CD8-positive, alpha-beta memory T cell (primary cell): ENCODE results near the gene UBTD1. TPM values are rescaled to one million over a fixed set of nuclear protein-coding genes. Genes with fewer than 3 reads are reported as not detected.

Experiments used
- CTCF ChIA-PET: fragments of 350-600 bp; sonication (Branson Sonifier 250); formaldehyde crosslinking; loops from one replicate; lab custom pipeline; 2021; ENCODE audit warnings: antibody characterized with exemption; lab: Charles Lee
- POLR2A ChIA-PET: fragments of 350-600 bp; sonication (Branson Sonifier 250); formaldehyde crosslinking; loops from one replicate; lab custom pipeline; 2021; ENCODE audit warnings: antibody characterized with exemption; lab: Charles Lee
- DNase-seq, 5 donors: peaks; one replicate each; pipeline versions ENCODE4 v3.0.0 to v3.0.0-alpha.2; 2020 to 2022; ENCODE audit warnings: mixed read lengths in 1 of 5
- H3K27ac ChIP-seq: one replicate; pipeline ENCODE4 v1.7.0; 2013; ENCODE audit warnings: low read depth, mild to moderate bottlenecking, low read length, moderate library complexity
- H3K27me3 ChIP-seq: 2 replicates; pipeline ENCODE4 v1.7.0; 2013; ENCODE audit warnings: low read length, mild to moderate bottlenecking; ENCODE audit not compliant: insufficient read depth, poor library complexity, severe bottlenecking
- H3K36me3 ChIP-seq: 2 replicates; pipeline ENCODE4 v1.7.0; 2013; ENCODE audit warnings: mild to moderate bottlenecking, low read length, moderate library complexity; ENCODE audit not compliant: insufficient read depth
- H3K4me1 ChIP-seq: 2 replicates; pipeline ENCODE4 v1.7.0; 2013; ENCODE audit warnings: mild to moderate bottlenecking, low read length, moderate library complexity; ENCODE audit not compliant: insufficient read depth
- H3K4me3 ChIP-seq: 2 replicates; pipeline ENCODE4 v1.7.0; 2013; ENCODE audit warnings: mild to moderate bottlenecking, low read length
- H3K9me3 ChIP-seq: 2 replicates; pipeline ENCODE4 v1.7.0; 2013; ENCODE audit warnings: mild to moderate bottlenecking, low read length
- H3K27ac Mint-ChIP-seq, 8 donors: one replicate each; pipeline ENCODE4 v1.8.0; 2020 to 2021; ENCODE audit warnings: mixed read lengths in 8 of 8, mild to moderate bottlenecking in 6 of 8, inconsistent platforms in 3 of 8, moderate library complexity in 3 of 8
- H3K27me3 Mint-ChIP-seq, 2 donors: one replicate each; pipeline ENCODE4 v1.8.0; 2020 to 2021; ENCODE audit warnings: mixed read lengths in 2 of 2, mild to moderate bottlenecking in 1 of 2, moderate library complexity in 1 of 2
- H3K36me3 Mint-ChIP-seq, 3 donors: one replicate each; pipeline ENCODE4 v1.8.0; 2020 to 2021; ENCODE audit warnings: mixed read lengths in 3 of 3, inconsistent platforms in 1 of 3, mild to moderate bottlenecking in 1 of 3
- H3K4me1 Mint-ChIP-seq, 3 donors: one replicate each; pipeline ENCODE4 v1.8.0; 2020 to 2021; ENCODE audit warnings: mixed read lengths in 3 of 3, inconsistent platforms in 1 of 3, mild to moderate bottlenecking in 1 of 3
- H3K4me3 Mint-ChIP-seq, 7 donors: one replicate each; pipeline ENCODE4 v1.8.0; 2020 to 2021; ENCODE audit warnings: mixed read lengths in 7 of 7, mild to moderate bottlenecking in 6 of 7, moderate library complexity in 4 of 7, inconsistent platforms in 2 of 7
- H3K9me3 Mint-ChIP-seq, 5 donors: one replicate each; pipeline ENCODE4 v1.8.0; 2020 to 2022; ENCODE audit warnings: mixed read lengths in 5 of 5, mild to moderate bottlenecking in 3 of 5, moderate library complexity in 2 of 5, inconsistent platforms in 1 of 5
- polyA plus RNA-seq: library from polyadenylated mRNA; unstranded; fragments of 300-500 nt; fragmentation: Illumina TruSeq; gene quantifications from one replicate; pipeline ENCODE4 v1.2.3, GENCODE V29; 2021
- total RNA-seq, 2 experiments: library from RNA; stranded (reverse); gene quantifications; one replicate each; pipeline ENCODE4 v1.2.3, GENCODE V29; 2021

The UBTD1 gene, protein sequence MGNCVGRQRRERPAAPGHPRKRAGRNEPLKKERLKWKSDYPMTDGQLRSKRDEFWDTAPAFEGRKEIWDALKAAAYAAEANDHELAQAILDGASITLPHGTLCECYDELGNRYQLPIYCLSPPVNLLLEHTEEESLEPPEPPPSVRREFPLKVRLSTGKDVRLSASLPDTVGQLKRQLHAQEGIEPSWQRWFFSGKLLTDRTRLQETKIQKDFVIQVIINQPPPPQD
- total RNA-seq: 1 to 10 TPM; 1.9 to 2.6 TPM
- 2.0 TPM for polyA plus RNA-seq

DNA sequence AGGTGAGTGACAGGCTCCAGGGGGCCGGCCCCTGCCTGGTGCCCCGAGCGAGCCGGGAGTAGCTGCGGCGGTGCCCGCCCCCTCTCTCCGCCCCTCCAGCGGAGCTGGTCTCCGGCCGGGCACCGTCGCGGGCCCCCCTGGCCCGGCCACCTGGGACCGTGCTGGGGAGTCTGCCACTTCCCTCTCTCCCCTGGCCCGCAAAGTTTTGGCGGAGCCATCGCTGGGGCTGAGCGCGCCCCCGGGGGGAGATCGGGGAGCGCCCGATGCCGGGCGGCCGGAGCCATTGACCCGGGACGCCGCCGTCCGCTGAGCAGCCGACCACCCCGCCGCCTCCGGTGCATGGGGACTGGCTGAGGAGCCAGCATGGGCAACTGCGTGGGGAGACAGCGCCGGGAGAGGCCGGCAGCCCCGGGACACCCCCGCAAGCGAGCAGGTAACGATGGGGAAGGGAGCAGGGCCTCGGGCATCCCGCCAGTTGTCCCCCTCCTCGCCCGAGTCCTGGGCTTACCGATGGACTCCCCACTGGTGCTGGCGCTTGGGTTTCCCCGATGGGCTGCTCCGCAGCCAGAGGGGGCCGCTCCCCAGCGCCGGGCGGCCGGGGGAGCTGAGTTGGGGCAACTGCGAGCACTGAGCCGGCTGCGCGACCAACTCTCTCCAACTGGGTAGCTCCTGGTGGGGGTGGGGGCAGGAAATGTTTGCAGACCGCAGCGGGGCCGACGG is at the start of gene UBTD1:
UBTD1 (plus strand) TSS at position 84 of the 720 bp plus-strand sequence; CDS start at position 364, 280 bp downstream.
- Mint-ChIP-seq H3K27ac (peak within 1 kb of the TSS; percentile 83 to 99 (median 97)), H3K9me3 (no peaks in the 10 kb centered on the region), H3K36me3 (peaks cover 0 to 18% (median 0%) of the 10 kb centered on the region in 3 donors), H3K27me3 (peaks cover 20 to 31% of the 10 kb centered on the region in 2 donors), H3K4me1 (peaks cover 41 to 49% (median 44%) of the 10 kb centered on the region in 3 donors), H3K4me3 (peak within 1 kb of the TSS; percentile 95 to 99 (median 98))
- ChIA-PET CTCF (interaction anchor here (0.6 to 1.5 kb wide), 4 partner anchors 35 to 161 kb away, joined by 3 read pairs; partner anchors contain the start of genes EXOSC1 and ZDHHC16), POLR2A (interaction anchor here (0.5 to 1.0 kb wide), 4 partner anchors 9 to 98 kb away, joined by 3 to 5 read pairs (median 4); partner anchors contain the start of gene RRP12)
- peak in 3 of 5 donors; percentile 8 to 32 (median 18) for DNase-seq
- H3K27ac ChIP-seq: peak within 1 kb of the TSS; percentile 81
- no peaks in the 10 kb centered on the region for H3K27me3 ChIP-seq
- H3K9me3 ChIP-seq: no peaks in the 10 kb centered on the region
- H3K4me1 ChIP-seq: peaks cover 35% of the 10 kb centered on the region
- H3K36me3 ChIP-seq: no peaks in the 10 kb centered on the region
- H3K4me3 ChIP-seq: peak within 1 kb of the TSS; percentile 86

DNA sequence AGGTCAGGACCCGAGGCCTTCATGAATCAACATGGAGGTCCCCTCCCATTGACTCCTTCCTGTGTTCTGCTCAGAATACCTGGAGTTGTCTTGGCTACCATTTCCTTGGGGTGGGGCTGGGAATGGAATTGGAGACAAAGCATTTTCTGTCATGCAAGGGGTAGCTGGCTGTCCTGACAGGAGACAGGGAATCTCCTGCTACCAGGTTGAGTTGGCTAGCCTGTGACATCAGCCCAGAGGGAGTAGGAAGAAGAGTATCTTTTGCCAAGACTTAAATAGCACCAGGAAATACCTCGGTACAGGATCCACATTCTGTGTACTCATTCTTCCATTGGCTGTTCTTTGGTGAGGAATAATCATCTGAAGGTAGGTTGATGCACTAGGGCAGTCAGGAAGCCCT is 47.9 kb upstream of the UBTD1 start:
- no peak for DNase-seq
- POLR2A ChIA-PET: no interaction called here
- Mint-ChIP-seq H3K9me3 (no peaks in the 10 kb centered on the region), H3K4me1 (peaks cover 29 to 52% (median 45%) of the 10 kb centered on the region in 3 donors), H3K36me3 (peaks cover 0 to 41% (median 1%) of the 10 kb centered on the region in 3 donors), H3K27ac (peak overlapping the region in 6 of 8 donors; percentile 23 to 73 (median 53)), H3K4me3 (no peak overlapping the region), H3K27me3 (no peaks in the 10 kb centered on the region)
- Histone ChIP-seq H3K9me3 (no peaks in the 10 kb centered on the region), H3K36me3 (peaks cover 18% of the 10 kb centered on the region), H3K4me1 (peaks cover 8% of the 10 kb centered on the region), H3K4me3 (no peak overlapping the region), H3K27me3 (no peaks in the 10 kb centered on the region), H3K27ac (no peak overlapping the region)
- CTCF ChIA-PET: no interaction called here

DNA sequence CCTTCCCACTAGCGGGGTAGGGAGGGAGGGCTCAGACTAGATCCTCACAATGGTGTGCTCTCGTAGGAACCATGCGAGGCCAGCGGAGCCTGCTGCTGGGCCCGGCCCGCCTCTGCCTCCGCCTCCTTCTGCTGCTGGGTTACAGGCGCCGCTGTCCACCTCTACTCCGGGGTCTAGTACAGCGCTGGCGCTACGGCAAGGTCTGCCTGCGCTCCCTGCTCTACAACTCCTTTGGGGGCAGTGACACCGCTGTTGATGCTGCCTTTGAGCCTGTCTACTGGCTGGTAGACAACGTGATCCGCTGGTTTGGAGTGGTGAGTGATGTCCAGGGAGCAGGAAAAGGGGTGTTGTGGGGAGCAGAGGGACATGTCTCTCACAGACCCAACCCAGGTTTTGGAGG is 47.1 kb upstream of the UBTD1 start:
- no peak for DNase-seq
- no peaks in the 10 kb centered on the region for H3K27me3 ChIP-seq
- H3K36me3 Mint-ChIP-seq: peaks cover 0 to 46% (median 1%) of the 10 kb centered on the region in 3 donors
- no peak overlapping the region for H3K4me3 ChIP-seq
- no peak overlapping the region for H3K27ac ChIP-seq
- ChIA-PET POLR2A (no interaction called here), CTCF (no interaction called here)
- H3K4me3 Mint-ChIP-seq: no peak overlapping the region
- H3K4me1 Mint-ChIP-seq: peaks cover 24 to 44% (median 37%) of the 10 kb centered on the region in 3 donors
- H3K27me3 Mint-ChIP-seq: no peaks in the 10 kb centered on the region
- H3K36me3 ChIP-seq: peaks cover 21% of the 10 kb centered on the region
- H3K9me3 Mint-ChIP-seq: no peaks in the 10 kb centered on the region
- H3K4me1 ChIP-seq: peaks cover 8% of the 10 kb centered on the region
- no peaks in the 10 kb centered on the region for H3K9me3 ChIP-seq
- peak overlapping the region in 2 of 8 donors; percentile 23 to 43 for H3K27ac Mint-ChIP-seq

DNA sequence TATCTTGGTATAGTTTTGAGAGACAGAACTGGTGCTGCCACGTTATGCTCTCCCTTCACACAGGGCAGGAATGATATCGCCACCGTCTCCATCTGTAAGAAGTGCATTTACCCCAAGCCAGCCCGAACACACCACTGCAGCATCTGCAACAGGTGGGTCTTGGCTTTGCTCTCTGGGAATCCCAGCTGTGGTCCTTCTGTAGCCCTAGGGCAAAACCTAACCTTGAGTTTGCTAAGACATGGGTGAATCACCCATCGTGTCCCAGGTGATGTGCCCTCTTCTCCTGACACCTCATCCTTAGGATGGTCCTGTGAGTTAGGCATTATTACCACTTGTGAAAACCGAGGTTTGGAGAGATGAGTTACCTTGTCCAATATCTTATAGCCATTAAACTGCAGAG is 46.4 kb upstream of the UBTD1 start:
- peak overlapping the region in 3 of 8 donors; percentile 27 to 68 (median 35) for H3K27ac Mint-ChIP-seq
- H3K9me3 Mint-ChIP-seq: no peaks in the 10 kb centered on the region
- Histone ChIP-seq H3K27me3 (no peaks in the 10 kb centered on the region), H3K4me1 (peaks cover 1% of the 10 kb centered on the region), H3K27ac (no peak overlapping the region), H3K4me3 (no peak overlapping the region), H3K9me3 (no peaks in the 10 kb centered on the region), H3K36me3 (peaks cover 28% of the 10 kb centered on the region)
- ChIA-PET POLR2A (no interaction called here), CTCF (no interaction called here)
- H3K27me3 Mint-ChIP-seq: no peaks in the 10 kb centered on the region
- no peak overlapping the region for H3K4me3 Mint-ChIP-seq
- no peak for DNase-seq
- peaks cover 0 to 53% (median 1%) of the 10 kb centered on the region in 3 donors for H3K36me3 Mint-ChIP-seq
- H3K4me1 Mint-ChIP-seq: peaks cover 18 to 37% (median 29%) of the 10 kb centered on the region in 3 donors

DNA sequence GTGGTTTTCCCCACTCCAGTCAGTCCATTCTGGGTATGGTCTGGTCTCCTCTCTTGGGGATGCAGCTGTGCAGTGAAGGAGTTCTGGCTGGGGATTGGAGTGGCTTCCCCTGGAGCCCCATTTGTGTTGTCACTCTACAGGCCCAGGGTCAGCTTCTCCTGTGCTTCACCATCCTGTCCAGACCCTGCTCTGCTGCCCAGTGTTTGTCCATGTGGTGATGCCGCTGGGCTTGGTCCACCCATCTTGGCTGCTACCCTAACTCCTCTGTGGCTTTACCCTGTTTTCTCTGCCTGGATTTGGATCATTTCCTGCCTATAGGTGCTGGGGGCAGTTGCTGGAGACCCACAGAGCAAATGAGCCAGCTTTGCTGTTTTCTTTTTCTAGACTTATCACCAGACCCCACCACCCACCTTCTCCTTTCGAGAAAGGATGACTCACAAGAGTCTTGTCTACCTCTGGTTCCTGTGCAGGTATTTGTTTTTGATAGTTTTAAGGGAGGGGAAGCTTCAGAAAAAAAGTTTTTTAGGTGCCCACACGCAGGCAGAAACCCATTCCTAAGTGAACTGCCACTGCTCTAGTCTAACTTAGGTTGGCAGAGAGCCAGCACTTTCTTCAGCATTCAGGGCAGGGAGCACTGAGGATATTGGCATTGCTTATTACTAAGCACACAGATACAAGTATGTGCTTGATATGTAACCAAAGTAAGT is 44.2 kb upstream of the UBTD1 start:
- DNase-seq: no peak
- ChIA-PET POLR2A (no interaction called here), CTCF (interaction anchor here (0.6 to 1.2 kb wide), 2 partner anchors 34 to 100 kb away, joined by 3 read pairs; no protein-coding TSS in a partner anchor)
- Mint-ChIP-seq H3K9me3 (no peaks in the 10 kb centered on the region), H3K27ac (peak overlapping the region in 7 of 8 donors; percentile 29 to 91 (median 66)), H3K4me3 (no peak overlapping the region), H3K27me3 (no peaks in the 10 kb centered on the region), H3K4me1 (peaks cover 7 to 21% (median 13%) of the 10 kb centered on the region in 3 donors), H3K36me3 (peaks cover 1 to 68% (median 11%) of the 10 kb centered on the region in 3 donors)
- no peak overlapping the region for H3K4me3 ChIP-seq
- H3K9me3 ChIP-seq: no peaks in the 10 kb centered on the region
- H3K4me1 ChIP-seq: no peaks in the 10 kb centered on the region
- H3K27ac ChIP-seq: no peak overlapping the region
- no peaks in the 10 kb centered on the region for H3K27me3 ChIP-seq
- H3K36me3 ChIP-seq: peaks cover 42% of the 10 kb centered on the region

DNA sequence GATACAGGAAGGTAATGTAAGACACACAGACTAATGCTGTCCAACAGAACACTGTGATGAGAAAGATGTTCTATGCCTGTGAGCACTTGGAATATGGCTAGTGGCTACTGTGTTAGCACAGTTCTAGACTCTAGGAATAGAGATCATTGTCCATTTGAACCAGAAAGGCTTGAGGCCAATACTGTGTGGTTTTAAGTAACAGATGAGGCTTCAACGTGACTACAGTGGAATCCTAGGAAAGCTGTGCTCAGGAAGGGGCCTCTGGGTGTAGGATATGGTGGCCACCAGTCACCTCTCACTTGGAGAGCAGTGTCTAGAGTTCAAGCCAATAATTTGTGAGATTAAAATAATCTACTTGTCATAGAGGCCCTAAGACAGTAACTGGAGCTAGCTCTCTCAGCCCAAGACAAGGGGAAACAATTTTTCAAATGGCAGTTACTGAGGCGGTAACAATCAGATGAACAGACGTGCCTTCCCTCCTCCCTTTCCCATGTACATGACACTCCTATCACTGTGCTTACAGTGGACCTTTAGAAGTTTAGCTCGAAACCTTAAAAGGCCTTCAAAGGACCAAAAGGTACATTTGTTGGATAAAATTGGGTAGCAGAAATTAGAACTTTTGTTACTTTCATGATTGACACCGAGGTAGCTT is 42.6 kb upstream of the UBTD1 start:
- no peaks in the 10 kb centered on the region for H3K27me3 ChIP-seq
- H3K4me3 ChIP-seq: no peak overlapping the region
- Mint-ChIP-seq H3K9me3 (no peaks in the 10 kb centered on the region), H3K4me1 (peaks cover 0 to 15% (median 9%) of the 10 kb centered on the region in 3 donors), H3K4me3 (no peak overlapping the region), H3K36me3 (peaks cover 4 to 83% (median 17%) of the 10 kb centered on the region in 3 donors), H3K27ac (peak overlapping the region in 4 of 8 donors; percentile 23 to 85 (median 38)), H3K27me3 (no peaks in the 10 kb centered on the region)
- no peaks in the 10 kb centered on the region for H3K9me3 ChIP-seq
- H3K36me3 ChIP-seq: peaks cover 58% of the 10 kb centered on the region
- DNase-seq: no peak
- POLR2A ChIA-PET: no interaction called here
- H3K4me1 ChIP-seq: no peaks in the 10 kb centered on the region
- CTCF ChIA-PET: interaction anchor here (1.0 to 1.1 kb wide), 2 partner anchors 48 to 98 kb away, joined by 3 to 4 read pairs; no protein-coding TSS in a partner anchor
- no peak overlapping the region for H3K27ac ChIP-seq

DNA sequence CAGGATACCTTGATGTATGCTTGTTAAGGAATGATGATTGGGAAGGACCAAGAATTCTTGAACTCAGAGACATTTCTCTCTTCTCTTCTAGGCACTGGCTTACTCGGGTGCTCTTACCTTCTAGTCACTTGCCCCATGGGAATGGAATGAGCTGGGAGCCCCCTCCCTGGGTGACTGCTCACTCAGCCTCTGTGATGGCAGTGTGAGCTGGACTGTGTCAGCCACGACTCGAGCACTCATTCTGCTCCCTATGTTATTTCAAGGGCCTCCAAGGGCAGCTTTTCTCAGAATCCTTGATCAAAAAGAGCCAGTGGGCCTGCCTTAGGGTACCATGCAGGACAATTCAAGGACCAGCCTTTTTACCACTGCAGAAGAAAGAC is 42.0 kb upstream of the UBTD1 start:
- no peak for DNase-seq
- H3K27ac ChIP-seq: no peak overlapping the region
- no peak overlapping the region for H3K4me3 ChIP-seq
- H3K9me3 ChIP-seq: no peaks in the 10 kb centered on the region
- Mint-ChIP-seq H3K9me3 (no peaks in the 10 kb centered on the region), H3K27ac (peak overlapping the region in 5 of 8 donors; percentile 12 to 43 (median 29)), H3K4me3 (no peak overlapping the region), H3K27me3 (no peaks in the 10 kb centered on the region), H3K4me1 (peaks cover 0 to 15% (median 9%) of the 10 kb centered on the region in 3 donors), H3K36me3 (peaks cover 4 to 88% (median 20%) of the 10 kb centered on the region in 3 donors)
- ChIA-PET POLR2A (no interaction called here), CTCF (interaction anchor here (1.0 to 1.1 kb wide), 2 partner anchors 49 to 97 kb away, joined by 3 to 4 read pairs; no protein-coding TSS in a partner anchor)
- H3K27me3 ChIP-seq: no peaks in the 10 kb centered on the region
- H3K36me3 ChIP-seq: peaks cover 63% of the 10 kb centered on the region
- H3K4me1 ChIP-seq: no peaks in the 10 kb centered on the region
